GM19025 (cell line): ENCODE data around the gene NCKAP5.

ENCODE experiments used
- ATAC-seq: cut with Tn5 transposase; IDR thresholded peaks from one replicate; pipeline ENCODE4 v1.9.1; 2021; ENCODE audit warnings: mild to moderate bottlenecking, low read depth, moderate library complexity; ENCODE audit not compliant: unreplicated experiment

The NCKAP5 gene

DNA sequence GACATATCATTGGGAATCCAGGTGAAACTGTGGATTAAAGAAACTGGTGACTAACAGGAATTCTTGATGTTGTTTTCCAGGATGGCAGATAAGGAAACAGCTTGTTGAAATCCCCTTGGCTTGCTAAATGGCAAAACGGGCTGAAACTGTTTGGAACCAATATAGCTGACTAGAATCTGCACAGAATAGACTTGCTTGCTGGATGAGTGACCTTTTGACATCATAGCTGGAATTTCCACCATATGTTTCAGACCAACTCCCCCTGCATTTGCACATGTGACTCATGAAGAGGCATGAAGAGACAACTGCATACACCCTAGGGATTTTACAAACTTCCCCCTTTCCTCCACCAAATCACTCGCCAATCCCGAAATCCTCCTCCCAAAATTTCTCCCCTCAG lies 810.6 kb downstream of the NCKAP5 start:
- ATAC-seq: peak; percentile 28

DNA sequence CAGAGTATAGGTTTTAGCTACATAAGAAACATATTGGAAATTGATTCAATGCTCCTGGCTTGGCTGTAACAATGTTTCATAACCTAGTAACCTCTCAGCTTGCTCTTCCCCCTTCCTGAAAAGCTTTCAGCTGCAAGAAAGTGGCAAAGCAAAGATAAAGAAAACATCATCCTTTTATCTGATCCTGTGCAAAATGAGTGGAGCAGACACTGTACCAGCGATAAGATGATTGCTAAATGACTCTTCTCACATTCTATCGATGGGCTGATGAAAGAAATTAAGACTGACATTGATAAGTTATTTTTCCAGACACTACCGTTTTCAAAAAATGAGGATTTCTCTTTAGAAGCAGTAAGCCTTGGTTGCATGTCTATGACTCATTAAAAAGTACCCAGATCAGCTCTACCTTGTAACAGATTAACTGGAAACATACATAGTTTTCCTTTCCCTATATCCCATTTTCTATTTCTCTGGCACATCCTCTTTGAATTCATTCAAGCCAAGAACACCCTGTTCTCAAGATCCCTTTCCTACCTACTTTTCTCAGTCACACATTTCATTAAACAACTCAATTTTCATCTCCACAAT lies 811.2 kb downstream of the NCKAP5 start:
- ATAC-seq: no peak

DNA sequence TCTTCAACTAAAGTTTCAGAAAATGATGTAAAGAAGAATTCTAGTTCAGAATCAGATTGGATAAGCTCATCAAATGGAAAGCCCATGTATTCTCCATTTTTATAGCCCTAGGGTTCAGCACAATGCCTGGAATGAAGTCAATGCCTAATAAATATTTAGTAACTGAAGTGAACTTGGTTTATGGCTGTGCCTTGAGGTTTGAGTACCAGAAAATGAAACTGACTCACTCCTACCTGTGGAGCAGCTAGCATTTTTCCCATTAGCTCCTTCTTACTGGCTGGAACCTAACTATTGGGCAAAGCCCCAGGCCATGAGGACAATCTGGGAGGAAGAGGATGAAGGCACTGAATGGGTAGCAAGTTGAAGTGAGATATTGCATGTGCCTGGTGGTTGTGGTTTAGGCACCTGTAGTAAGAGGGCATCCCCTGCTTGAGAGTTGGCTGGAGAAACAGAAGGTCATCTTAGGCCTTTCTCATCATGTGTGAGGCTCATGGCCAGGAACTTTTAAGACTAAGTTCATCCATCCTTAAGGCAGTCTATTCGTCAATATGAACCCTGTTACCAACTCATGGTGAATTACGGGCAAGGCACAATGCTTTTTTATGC lies 813.3 kb downstream of the NCKAP5 start:
- no peak for ATAC-seq

- ATAC-seq: no peak
Measured at GRCh38 chr2:132754392-132754791, 813.9 kb downstream of the NCKAP5 start.

DNA sequence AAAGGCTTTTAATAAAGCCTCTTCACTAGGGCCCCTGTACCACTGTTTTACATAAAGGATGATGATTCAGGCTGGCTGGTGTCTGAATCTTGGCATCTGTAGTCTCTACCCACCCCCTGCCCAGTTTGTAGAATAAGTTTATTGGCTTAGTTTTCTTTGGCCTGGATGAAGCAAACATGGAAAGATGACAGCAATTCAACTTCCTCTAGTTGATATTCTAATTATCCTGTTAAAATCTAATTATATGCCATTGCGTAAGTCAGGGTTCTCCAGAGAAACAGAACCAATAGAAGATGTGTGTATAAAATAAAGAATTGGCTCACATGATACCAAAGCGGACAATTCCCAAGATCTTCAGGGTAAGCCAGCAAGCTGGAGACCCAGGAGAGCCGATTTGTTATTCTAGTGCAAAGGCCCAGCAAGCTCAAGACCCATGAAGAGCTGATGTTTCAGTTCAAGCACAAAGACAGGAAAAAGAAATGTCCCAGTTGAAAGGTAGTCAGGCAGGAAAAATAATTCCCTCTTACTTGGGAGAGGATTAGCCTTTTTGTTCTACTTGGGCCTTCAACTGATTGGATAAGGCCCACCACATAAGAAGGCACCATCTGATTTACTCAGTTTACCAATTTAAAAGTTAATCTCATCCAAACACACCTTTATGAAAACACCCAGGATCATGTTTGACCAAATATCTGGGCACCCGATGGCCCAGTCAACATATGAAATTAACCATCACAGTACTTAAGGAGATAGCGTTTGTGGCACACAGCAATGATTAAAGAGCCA lies 815.6 kb downstream of the NCKAP5 start:
- ATAC-seq: no peak

GRCh38 chr2:132751836-132752235 lies 816.4 kb downstream of the NCKAP5 start:
- ATAC-seq: no peak

DNA sequence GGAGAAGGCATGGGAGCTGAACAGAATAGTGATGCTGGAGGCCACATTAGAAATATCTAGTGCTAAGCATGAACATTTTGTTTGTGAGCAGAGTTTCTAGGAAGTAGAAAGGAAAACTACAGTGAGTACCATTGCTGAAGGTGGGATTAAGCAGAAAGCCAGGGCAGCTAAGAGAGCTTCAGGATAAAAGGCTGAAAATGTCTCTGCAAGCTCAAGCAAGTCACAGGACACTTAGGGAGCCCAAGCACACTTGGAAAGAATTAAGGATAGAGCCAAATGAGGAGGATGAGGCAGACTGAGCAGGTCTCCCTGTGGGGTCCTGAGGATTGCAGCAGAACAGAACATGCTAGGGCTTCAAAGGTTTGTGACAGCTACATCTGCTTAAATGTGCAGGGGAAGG lies 817.7 kb downstream of the NCKAP5 start:
- no peak for ATAC-seq

DNA sequence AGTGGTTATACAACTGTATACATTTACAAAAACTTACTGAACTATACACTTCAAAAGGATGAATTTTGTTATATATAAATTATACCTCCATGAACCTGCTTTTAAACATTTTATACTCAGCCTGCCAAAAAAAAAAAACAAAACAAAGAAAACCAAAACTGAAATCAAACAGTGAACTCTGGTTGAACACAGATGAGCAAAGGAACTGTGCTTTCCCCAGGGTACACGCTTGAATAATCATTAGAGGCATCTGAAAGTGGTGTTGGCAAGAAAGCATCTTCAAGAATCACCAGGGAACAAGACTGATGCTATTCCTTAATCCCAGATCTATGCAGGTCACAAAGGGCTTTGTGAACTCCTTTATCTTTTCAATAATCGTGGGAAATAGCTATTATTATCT lies 821.2 kb downstream of the NCKAP5 start:
- ATAC-seq: peak; percentile 88

DNA sequence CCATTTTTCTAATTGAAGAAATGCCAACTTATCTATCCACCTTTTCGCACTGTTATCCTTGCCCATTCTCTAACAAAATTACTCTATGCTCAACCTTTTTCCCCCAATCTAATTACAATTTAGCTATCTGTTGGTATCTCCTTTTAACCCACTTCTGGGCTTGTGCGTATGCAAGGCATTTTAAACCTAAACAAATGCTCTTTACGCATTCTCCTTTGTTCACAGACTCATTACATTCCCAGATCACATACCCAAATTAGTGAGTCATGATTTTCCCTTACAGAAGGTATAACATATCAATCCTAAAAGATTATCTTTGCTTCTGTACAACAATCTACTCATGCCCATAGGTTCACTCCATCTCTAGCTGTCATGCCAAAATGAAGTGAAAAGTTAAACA lies 826.5 kb downstream of the NCKAP5 start:
- ATAC-seq: no peak

DNA sequence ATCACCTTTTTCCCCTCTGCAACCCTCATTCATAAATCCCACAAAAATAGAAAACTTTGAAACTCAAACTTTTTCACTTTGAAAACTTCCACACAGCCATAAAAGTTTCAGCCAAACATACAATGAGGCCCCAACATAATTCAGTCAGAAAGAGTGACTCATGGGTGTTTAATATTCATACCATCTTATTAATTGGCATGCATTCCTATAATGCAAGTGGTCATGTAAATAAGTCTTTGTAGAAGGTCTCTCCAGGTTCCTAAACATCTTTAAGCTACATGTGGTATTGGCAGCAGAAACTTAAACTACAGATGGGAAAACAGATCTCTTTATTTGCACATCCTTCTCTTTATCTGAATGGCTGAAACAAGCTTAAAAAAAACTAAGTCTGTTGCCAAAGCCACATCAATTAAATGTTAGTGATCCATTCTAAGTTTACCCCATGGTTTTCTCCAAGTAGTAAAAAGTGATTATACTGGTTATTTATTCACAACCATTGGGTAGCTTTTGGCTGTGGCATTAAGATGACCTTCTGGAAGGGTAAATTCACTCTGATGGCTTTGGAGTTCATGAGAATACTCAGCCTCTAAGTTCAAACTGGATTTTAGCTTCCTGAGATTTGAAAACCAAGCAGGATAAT lies 828.1 kb downstream of the NCKAP5 start:
- ATAC-seq: no peak

- no peak for ATAC-seq
Measured at GRCh38 chr2:132738223-132738622, 830.0 kb downstream of the NCKAP5 start.

DNA sequence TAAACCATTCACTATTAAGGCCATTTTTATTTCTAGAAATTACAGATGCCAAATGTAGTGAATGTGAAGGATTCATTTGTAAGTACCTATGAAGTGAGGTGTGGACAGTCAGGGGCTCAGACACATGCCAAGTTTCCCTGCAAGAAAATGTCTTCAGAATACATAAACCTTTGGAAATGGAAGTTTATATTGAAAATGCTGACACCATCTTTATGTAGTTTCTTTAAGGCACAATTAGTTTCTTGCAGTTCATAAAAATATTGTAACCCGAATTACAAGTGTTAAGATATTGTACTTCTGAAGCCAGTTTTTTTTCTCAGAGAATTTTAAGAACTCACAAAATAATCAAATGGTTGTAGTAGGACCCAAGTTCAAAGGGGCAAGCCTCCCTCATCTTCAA lies 832.2 kb downstream of the NCKAP5 start:
- no peak for ATAC-seq

DNA sequence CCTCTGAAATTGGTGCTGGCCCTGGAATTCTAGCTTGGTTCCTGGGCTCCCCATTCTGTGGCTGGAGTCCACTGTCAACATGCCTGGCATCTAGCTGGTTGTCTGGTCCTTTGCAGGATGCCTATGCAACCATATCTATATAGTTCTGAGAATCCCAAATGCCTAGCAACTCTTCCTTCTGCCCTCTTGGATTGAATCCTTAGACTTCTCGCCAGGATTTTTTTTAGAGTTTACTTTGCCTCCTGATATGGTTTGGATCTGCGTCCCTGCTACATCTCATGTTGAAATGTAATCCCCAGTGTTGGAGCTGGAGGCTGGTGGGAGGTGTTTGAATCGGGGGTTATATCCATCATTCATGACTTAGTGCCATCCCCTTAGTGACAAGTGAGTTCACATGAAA lies 833.3 kb downstream of the NCKAP5 start:
- ATAC-seq: no peak

DNA sequence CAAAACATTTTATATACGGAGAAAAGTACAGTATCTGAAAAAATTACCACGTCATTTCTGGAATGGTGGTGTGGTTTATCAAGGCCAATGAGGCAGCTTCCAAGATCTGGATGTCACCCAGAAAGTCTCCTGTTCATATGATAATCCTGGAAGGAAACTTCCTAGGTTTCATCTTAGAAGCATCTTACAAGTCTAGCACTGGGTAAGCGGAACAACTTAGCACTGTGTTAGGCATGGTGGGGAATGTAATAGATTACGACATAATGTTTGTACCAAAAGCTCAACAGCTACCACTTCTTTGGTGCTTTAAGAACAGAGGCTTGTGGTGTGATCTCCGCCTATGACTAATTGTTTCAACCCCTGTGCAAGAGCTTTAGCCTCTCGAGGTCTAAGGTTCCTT lies 835.2 kb downstream of the NCKAP5 start:
- no peak for ATAC-seq

- no peak for ATAC-seq
Measured at GRCh38 chr2:132732694-132733093, 835.6 kb downstream of the NCKAP5 start.

DNA sequence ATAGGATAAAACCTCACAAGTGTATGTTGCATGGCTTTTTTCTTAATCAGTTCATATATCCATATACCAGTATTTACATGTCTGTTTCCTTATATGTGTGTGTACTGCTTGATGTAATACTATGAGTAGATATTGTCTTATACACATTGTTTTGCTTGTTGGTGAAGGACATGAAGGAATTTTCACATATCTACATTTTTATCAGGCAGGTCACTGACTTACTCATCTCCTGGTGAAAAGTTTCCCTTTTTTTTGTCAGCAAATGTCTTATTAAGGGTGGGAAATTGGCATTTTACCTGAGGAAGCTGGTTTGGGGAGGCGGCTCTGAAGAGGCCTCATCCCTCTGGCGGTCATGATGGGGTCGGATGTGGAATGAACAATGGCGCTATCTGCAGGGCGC lies 836.8 kb downstream of the NCKAP5 start:
- no peak for ATAC-seq

- no peak for ATAC-seq
Measured at GRCh38 chr2:132730611-132731010, 837.7 kb downstream of the NCKAP5 start.

DNA sequence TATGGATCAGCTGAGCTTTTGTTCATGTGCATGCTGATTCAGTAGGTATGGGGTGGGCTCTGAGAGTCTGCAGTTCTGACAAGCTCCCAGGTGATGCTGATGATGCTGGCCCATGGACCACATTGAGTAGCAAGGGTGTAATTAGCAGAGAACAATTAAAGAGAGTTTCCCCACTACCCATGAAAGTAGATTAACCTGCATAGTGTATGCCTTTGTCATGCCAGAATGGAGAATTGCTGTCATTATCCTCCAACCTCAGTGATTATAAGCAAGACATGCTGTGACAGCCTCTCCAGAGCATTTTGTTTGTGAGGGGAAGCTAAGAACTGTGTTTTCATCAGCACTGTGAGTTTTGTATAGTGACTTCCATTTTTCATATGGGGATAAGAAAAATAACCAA lies 838.7 kb downstream of the NCKAP5 start:
- ATAC-seq: no peak

DNA sequence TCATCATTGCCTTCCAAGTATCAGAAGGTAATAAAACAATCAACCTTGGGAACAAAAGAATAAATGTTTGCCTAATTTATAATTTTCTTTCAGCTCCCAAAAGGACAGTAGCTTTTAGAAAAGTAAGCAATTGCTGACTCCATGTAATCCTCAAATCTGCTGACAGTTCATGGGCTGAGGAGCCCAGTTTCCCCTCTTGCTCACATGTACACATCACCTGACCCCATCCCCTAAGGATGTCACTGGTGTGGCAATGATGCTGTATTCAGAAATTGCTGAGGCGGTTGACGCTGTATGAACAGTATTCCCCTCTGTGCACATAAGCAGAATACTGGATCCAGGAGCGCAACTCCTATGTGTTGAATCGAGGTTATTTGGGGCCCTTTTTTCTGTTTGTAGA lies 842.1 kb downstream of the NCKAP5 start:
- no peak for ATAC-seq

DNA sequence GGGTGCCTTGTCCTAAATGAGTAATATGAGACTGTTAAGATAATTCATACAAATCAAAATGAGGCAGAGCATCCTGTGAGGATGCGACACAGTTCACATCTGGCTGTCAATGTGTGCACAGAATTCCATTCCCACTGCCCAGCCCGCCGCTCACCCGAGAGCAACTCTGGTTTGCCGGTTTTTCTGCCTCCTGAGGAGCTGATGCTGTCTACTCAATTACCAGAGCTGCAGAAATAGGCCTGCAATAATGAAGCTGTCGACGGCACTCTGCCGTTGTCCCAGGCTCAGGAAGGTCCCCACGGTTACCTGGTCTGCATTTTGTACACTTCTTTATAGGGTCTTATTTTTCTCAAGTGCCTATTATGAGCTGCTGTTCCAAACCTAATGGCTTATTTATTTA lies 842.5 kb downstream of the NCKAP5 start:
- ATAC-seq: no peak

DNA sequence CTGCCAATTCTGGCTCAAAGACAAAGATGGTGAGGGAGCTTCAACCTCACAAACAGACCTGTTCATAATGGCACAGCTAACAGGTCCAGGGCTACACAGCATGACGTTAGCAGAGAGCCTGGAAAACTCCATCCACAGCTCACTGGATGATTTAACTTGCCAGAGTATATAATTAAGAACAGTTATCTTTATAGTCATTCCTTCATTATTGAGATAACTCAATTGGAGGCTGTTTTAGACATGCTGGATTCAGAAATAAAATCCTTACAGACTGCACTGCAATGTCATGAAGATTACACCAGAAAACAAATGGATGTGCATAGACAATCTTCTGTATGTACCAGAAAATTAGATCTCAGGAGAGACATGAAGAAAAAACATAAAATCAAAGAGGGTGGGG lies 843.1 kb downstream of the NCKAP5 start:
- no peak for ATAC-seq

DNA sequence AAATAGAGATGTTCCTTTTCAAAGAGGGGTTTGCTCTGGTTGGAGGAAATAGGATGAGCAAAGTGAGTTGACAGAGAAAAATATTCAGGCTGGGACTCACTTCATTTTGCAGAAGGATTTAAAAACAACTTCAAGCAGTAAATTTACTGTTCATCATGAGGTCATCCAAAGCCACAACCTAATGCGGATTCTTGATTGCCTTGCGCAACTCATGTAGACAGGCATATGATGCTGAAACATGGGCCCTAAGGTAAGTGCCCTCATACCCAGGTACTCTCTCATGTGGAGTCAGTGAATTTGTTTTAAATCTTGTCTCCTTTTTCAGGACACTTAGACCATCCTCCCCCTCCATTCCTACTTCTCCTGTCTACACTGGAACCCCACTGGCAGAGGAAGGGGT lies 846.3 kb downstream of the NCKAP5 start:
- no peak for ATAC-seq
